GM18858 (cell line): Measurements from ENCODE around the gene TMEM121.

Source experiments
- ATAC-seq: cut with Tn5 transposase; IDR thresholded peaks from one replicate; pipeline ENCODE4 v1.9.1; 2021; ENCODE audit not compliant: unreplicated experiment

Gene TMEM121

DNA sequence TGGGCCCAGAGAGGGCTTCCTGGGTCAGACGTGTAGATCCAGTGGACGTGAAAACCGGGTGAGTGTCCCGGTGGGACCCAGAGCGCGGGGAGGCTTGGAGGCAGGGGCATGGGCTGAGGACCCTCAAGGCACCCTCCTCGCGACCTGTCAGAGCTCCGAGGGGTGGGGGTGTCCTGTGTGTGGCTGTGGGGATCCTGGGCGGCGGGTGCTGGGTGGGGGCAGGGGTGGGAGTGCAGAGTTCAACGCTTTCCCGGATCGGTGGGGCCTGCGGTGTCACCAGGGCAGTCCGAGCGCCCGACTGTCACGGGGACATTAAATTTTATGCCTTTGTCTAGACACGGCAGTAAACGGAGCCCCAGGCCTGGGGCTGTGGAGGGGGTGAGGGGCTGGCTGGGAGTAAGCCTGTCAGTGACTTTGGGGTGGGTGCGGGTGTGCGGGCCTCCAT, 1.0 kb downstream of the TMEM121 start:
- no peak for ATAC-seq

DNA sequence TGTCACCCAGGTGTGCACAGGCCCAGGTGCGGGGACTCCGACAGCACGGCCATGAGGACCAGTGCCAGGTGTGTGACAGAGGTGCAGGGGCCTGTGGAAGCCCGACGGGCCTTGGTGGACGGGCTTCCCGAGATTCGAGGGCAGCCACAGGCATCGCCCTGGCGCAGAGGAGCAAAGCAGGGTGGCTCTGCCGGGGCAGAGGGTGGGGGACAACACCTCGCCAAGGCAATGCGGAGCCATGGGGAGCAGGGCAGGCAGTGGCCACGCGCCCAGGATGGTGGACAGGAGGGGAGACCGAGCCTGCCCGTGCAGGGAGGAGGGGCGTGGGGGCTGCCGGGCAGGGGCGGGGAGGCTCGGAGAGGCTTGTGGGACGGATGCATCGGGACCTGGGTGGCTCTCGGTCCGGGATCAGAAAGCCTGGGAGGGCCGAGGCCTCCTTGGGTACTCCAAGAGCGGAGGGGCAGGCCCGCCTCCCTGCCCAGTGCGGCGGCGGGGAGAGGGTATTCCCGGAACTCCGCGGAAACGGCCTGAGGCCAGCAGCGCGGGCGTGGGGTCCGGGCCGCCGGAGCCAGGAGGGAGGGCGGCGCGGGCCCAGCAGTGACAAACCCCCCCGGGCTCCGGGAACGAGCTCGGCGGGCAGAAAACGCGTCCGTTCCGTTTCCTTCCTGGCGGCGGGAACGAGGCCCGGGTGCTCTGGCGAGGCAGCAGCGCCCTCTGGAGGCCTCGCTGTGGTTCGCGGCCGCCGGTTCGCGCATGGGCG, 1.6 kb downstream of the TMEM121 start:
- ATAC-seq: no peak

DNA sequence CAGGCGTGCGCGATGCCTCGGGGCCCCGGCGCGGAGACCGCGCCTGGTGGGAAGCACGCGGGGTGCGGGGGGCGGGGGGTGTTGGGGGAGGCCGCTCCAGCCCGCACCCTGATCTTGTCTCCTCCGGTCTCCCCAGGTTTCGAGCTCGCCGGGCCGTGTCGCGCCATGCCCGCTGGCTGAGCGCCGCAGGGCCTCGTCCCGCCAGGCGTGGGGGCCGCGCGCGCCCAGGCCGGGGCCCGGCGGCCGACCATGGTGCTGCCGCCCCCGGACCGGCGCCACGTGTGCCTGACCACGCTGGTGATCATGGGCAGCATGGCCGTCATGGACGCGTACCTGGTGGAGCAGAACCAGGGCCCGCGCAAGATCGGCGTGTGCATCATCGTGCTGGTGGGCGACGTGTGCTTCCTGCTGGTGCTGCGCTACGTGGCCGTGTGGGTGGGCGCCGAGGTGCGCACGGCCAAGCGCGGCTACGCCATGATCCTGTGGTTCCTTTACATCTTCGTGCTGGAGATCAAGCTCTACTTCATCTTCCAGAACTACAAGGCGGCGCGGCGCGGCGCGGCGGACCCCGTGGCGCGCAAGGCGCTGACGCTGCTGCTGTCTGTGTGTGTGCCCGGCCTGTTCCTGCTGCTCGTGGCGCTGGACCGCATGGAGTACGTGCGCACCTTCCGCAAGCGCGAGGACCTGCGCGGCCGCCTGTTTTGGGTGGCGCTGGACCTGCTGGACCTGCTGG, 2.4 kb downstream of the TMEM121 start:
- ATAC-seq: no peak

DNA sequence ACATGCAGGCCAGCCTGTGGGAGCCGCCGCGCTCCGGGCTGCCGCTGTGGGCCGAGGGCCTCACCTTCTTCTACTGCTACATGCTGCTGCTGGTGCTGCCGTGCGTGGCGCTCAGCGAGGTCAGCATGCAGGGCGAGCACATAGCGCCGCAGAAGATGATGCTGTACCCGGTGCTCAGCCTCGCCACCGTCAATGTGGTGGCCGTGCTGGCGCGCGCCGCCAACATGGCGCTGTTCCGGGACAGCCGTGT, 2.9 kb downstream of the TMEM121 start:
- ATAC-seq: no peak

DNA sequence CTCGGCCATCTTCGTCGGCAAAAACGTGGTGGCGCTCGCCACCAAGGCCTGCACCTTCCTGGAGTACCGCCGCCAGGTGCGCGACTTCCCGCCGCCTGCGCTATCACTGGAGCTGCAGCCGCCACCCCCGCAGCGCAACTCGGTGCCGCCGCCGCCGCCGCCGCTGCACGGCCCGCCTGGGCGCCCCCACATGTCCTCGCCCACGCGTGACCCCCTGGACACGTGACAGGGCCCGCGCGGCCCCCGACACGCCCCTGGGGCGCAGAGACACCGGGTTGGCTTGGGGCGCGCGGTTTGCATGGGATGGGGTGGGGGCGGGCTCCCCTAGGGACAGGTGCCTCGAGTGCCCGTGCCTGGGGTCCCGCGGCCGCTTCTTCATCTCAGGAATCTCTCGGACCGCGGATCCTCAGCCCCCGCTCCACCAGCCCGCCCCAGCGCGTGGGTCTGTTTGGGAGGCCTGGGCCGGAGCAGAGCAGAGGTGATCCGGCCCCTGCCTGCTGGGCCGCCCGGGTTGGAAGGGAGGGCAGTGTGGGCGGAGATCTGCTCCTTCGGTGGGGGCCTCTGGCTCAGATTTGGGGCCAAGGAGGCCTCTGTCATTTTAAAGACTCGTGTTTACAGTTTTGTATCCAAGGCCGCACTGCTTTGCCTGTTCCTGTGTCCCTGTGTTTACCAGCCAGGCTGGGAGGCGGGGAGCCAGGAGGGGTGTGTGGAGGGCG, 3.3 kb downstream of the TMEM121 start:
- ATAC-seq: no peak

DNA sequence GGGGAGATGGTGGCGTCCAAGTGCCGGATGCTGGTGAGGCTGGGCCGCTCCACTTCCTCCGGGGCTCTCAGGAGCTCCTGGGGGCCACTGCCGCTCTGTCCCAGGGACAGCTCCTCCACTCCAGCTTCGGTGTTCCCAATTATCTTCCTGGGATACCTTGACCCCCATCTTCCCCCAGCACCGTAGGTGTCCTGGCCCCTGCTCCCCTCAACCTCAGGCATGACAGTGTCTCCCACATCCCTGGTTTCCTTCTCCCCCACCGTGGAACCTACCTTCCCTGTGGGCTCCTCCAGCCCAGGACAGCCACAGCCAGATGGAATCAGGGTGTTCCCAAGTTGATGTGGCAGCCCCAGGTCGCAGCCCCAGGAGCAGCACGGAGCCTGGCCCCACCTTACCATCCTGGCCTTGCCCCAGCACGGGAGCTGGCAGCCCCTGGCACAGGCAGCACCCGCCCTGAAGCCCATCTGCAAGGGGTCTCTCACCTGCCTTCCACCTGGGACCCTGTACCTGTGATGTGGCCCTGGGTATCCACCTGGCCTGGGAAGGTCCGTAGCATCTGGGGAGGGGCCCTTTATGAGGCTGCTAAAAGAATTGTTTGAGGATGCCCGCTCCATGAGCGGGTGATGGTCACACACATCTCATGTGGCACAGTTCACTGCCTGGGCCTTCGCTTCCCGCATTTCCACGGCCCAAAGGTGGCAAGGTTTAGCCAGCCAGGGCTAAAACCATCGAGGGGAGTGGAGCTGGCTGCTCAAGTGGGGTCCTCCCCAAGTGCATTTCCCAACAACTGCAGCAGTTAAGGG, 4.1 kb downstream of the TMEM121 start:
- no peak for ATAC-seq

DNA sequence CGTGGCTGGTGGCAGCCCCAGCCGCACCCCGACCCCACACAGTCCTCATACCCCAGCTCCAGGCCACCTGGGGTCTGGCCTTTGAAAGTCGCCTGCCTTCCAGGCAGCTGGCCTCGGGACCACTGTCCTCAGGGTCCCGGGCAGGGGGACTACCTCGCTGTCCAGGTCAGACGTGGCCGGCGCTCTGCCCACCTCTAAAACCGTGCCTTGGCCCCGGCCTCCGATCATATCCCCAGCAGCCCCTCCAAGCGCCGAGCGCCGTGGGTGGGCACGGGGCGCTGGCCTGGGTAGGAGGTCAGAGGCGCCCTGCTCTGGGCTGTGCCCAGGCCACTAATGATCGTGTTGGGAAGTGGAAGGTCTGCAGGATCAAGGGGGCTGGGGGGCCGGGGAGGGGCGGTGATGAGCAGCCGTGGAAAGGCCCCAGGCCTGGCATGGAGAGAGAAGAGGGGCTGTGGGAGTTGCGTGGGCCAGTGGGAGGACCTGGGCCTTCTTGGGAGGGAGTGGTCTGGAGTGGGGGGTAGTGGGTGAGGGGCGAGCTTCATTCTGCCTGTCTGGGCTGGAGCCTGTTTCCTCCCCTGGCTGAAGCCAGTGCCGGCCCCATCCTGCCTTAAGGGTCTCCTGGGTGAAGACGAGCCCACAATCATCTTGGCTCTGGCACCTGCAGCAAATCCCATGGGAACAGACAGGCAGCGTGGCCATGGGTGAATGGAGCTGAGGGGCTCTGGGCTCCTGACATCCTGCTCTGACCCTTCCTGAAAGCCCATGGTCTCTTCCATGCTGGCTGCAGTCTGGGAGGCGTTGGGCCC, 4.9 kb downstream of the TMEM121 start:
- no peak for ATAC-seq

DNA sequence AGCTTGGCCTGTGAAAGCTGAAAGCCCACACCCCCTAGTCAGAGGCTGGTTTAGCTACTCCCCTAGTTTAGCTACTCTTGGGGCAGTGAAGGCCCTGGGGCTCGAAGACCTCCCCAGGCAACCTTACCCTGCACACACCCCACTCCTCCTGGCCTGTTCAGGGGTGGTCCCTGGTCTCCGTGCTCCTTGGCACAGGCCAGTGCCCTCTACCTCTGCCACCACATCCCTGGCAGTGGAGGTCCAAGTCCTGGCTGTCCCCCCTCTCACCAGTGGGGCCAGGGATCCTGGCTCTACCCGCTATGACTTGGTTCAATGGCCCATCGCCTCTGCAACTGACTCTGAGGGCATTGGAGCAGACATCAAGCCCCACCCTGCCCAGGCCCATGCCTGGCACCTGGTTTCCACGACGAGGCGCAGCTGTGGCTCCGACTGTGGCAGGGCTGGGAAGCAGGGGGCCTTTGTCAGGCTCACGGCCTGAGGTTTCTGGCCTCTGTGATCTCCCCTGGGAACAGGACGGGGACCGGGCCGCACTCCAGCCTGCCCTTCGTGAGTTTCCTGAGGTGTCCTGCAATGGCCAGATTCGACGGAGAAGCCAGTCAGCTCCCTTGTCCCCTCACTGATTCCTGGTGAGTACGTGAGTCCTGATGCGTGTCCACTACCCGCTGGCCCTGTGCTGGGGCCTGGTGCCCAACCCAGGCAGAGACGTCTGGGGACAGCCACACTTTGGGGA, 5.7 kb downstream of the TMEM121 start:
- ATAC-seq: no peak

DNA sequence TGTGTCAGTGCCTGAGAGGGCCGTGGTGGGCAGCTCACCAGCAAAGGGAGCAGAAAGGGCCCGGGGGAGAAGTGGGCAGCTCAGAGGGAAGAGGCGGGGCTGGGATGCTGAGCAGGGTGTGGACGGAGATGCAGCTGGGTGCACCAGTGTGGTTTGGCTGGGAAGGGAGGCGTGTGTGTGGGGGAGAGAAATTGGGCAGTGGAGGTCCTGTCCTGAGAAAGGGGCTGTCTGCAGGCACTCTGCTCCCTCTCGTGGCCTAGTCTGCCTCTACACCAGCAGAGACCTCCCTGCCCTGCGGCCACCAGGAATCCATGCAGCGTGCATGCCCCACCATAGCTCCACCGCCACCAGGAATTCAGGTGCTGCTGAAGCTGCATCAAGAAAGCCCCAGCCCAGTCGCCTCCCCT, 6.4 kb downstream of the TMEM121 start:
- no peak for ATAC-seq

DNA sequence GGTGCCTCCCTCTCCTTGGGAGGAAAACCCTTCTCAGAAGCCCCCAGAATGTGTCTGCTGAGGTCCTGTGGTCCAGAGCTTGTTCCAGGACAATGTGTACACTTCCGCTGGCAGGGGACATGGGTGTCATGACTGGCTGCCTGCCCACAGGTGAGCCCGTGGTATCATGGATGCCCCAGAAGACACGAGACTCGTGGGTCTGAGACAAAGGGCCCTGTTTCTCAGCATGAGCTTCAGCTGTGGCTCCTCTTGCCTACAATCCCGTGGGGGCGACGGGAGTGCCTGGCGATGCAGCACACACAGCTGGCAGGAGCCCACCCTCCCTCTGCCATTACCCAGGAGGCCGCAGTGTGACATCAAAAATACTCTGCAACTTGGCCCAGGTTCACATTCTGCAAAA, 7.0 kb downstream of the TMEM121 start:
- ATAC-seq: no peak

DNA sequence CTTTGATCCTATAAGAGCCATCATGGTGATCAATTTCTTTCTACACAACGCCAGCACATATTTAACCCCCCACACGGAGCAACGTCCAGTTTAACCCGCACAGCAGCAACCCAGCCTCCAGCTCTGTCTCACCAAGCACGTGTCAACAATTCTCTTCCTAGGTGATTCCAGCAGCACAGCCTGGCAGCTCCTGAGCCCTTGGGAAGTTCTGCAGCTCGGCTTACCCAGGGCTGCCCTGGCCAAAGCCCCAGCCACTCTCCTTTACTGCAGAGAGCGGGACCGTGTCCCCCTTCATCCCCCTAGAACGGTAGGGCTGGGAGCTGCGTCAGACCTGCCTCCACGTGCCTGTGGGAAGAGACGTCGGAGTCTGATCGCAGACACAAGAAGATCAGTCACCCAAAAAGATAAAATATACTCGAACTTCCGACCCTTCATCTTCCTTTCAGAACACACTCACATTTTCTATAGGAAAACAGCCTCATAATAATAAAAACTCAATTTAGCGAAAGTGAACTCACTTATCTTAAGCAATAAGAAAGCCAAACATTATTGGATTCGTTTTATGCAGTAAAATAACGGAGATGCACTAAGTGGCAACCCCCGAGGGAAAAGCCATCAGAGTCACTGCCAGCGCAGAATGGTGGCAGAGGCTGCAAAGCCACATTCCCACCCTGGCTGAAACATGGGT, 7.6 kb downstream of the TMEM121 start:
- ATAC-seq: no peak

DNA sequence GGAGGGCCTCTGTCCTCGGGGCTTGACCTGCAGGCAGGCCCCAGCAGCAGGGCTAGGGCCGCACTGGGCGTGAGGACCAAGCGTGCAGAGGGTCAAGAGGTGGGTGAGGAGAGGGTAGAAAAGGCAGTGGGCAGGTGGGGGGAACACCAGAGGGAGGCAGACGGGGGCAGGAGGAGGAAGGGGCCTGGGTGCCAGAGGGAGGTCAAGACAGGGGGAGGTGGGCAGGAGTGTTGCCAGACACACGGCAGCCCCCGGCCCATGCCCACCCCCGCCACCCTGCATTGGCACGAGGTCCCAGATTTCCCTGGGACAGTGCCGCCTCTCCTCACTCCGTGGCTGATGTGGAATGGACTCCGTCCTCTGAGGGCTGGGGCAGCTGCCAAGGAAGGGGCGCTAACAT, 8.2 kb downstream of the TMEM121 start:
- ATAC-seq: no peak

DNA sequence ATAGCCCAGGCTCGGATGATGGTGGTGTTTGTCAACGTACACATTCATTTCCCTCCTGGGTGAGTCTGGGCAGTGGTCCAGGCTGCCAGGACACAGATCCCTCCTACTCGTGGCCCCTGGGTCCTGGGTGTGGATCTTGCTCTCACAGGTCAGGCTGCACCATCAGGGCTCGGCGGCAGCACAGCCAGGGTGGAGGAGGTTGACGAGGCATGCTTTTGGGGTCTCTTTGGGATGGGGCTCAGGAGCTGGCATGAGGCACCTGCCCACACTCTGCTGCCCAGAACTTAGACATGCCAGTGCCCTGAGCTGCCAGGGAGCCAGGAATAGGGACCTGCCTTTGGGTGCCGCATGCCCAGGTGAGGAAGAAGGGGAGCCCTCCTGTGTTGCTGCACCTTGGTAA, 9.7 kb downstream of the TMEM121 start:
- no peak for ATAC-seq

DNA sequence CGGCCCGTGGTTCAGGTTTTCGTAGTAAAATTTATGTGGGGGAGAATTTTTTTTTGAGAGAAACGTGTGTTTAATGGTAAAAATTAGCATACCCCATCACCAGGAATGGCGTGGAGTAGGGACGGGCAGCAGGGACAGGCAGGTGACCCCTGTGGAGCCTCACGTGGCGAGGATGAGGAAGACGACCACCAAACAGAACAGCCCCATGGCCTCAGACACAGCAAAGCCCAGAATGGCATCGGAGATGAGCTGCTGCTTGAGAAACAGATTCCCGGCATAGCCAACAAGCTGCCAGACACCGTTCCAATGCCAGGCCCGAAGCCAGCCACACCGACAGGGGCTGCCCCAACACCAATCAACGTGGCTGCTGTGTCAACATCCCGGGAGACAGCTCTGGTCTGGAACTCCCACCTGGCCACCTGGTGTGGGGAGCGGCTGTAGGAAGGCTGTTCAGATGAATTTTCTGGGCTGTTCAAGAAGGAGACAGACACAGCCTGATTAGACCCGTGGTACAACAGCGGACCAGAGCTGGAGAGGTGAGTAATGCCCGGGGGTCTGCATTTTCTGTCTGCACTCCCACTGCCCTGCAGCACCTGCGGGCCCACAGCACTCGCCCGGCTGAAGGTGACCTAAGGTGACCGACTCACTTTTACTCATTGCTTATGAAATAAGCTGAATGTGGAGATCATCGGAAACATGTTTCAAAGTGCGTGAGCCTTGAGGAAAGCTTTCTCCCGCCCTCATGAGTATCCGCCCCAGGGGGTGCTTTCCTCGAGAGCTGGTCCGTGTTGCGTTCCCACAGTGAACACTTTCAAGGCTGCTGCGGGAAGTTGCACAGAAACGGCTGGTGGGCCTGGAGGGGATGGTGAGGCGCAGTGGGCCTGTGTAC, 10.6 kb downstream of the TMEM121 start:
- no peak for ATAC-seq

DNA sequence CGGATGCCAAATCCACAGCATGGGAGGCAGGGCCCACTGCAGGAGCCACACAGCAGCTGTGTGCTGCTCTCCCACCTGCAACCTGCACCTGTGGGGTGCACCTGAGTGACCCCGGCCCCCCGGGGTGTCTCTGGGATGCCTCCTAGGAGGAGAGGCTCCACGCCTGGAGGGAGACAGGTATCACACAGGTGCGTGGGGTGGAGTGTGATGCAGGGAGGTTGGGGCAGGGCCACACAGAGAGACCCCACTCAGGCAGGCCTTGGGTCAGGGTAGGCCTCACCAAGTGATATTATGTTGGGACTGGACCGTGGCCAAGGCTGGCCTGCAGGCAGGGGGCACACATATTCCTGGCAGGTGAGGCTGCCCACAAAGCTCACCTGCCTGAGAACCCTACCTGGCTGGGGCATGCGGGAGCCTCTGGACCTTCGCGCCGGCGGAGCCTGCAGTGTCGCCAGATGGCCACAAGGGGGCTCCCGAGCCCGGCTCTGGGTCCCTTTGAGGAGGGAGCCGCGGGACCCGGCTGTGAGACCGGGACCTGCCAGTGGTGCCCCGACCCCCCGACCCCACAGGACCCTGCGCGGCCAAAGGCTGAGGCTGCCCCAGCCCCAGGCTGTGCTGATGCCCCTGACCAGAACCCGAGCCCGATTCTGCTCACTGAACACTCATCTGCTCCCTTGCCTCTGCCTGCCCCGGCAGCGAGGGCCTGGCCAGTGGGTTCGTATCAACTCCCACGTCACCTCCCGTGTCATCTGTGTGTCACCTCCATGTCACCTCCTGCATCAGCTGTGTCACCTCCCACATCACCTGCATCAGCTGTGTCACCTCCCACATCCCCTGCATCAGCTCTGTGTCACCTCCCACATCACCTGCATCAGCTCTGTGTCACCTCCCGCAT, 11.4 kb downstream of the TMEM121 start:
- no peak for ATAC-seq

DNA sequence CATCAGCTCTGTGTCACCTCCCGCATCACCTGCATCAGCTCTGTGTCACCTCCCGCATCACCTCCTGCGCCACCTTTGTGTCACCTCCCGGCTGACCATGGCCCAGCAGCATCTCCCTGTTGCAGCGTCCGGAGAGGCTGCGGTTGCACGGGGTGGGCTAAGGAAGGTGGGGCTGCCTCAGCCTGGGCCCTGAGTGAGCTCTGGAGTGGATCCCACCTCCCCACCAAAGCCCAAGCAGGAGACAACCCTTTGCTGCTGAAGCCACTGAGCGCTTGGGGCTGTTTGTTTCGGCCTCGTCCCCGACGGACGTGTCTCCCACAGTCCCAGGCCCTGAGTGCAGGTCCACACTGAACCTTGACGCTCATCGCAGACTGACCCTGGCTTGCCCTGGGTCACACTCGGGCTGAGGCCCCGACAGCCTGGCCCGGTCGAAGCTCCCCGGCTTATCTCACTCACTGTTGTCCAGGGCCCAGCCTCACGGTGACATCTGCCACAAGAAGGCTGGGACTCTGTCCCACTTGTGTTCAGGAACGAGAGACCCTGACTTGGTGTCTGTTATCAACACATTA, 12.2 kb downstream of the TMEM121 start:
- ATAC-seq: no peak

DNA sequence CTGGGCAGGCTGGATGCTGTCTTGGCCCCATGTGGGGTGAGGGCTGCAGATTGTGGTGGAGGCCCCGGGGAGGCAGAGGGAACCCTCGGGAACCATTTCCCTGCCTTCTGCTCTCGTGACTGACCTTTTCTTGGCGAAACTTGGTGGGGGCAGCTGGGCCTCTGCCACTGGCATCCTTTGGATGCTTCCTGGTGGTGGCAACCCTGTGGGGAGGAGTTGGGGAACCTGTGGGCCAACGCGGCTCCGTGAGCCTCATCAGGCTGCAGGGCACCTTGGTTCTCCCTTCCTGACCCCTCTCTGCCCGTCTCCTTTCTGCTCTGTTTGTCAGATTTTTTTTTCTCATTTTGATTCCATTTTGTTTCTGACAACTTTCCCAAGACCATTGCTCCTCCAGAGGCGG, 14.4 kb downstream of the TMEM121 start:
- no peak for ATAC-seq
